Gastroesophageal sphincter (tissue), 4 donors: ENCODE data around the gene CNN3. TPM values are rescaled to one million over a fixed set of nuclear protein-coding genes. Genes with fewer than 3 reads are reported as not detected.

Source experiments
- ATAC-seq: fragments of 150-250 bp; one replicate; pipeline ENCODE4 v1.9.1; 2016; ENCODE audit warnings: mild to moderate bottlenecking, moderate library complexity
- H3K27ac ChIP-seq, 4 donors: fragments of 200-600 bp; sonication (generic) in 3 of 4; 1 replicate in 3 of 4; 2 replicates in 1 of 4; pipeline ENCODE4 v1.5.1; 2016 to 2019
- H3K27me3 ChIP-seq: fragments of 200-600 bp; sonication (generic); one replicate; pipeline ENCODE4 v1.5.1; 2019
- H3K36me3 ChIP-seq, 2 donors: fragments of 200-600 bp; sonication (generic); one replicate each; pipeline ENCODE4 v1.5.1; 2019; ENCODE audit warnings: control low read depth in 1 of 2
- H3K4me1 ChIP-seq, 3 donors: fragments of 200-600 bp; sonication (generic); 1 replicate in 2 of 3; 2 replicates in 1 of 3; pipeline ENCODE4 v1.5.1; 2016 to 2019; ENCODE audit warnings: control low read depth in 2 of 3
- H3K4me3 ChIP-seq, 2 donors: fragments of 200-600 bp; sonication (generic); one replicate each; pipeline ENCODE4 v1.5.1; 2019; ENCODE audit warnings: mild to moderate bottlenecking in 1 of 2, moderate library complexity in 1 of 2
- H3K9me3 ChIP-seq, 3 donors: fragments of 200-600 bp; sonication (generic); one replicate each; pipeline ENCODE4 v1.5.1; 2017 to 2019; ENCODE audit warnings: control low read depth in 2 of 3
- EP300 ChIP-seq: sonication (generic); formaldehyde crosslinking; IDR thresholded peaks from one replicate; pipeline ENCODE4 v1.6.1; 2017; ENCODE audit warnings: antibody characterized with exemption, mild to moderate bottlenecking
- POLR2A ChIP-seq, 2 donors: fragments of 450-650 bp; IDR thresholded peaks; one replicate each; pipeline ENCODE4 v1.6.1; 2017; ENCODE audit warnings: antibody characterized with exemption in 2 of 2, mild to moderate bottlenecking in 2 of 2, moderate library complexity in 1 of 2
- POLR2AphosphoS5 ChIP-seq: sonication (generic); formaldehyde crosslinking; IDR thresholded peaks from one replicate; pipeline ENCODE4 v1.6.1; 2017; ENCODE audit warnings: antibody characterized with exemption
- WGBS, 2 donors: methylation state at CpG; one replicate each; pipeline ENCODE4 v1.1.5; 2018; ENCODE audit warnings: low coverage in 1 of 2; 5-methylcytosine and 5-hydroxymethylcytosine counted together
- total RNA-seq, 4 donors: library from RNA; depleted of rRNA; stranded (reverse); fragments of >200 nt; gene quantifications; one replicate each; pipeline ENCODE4 v1.1.0, GENCODE V29; 2016
- TF ChIP-seq, protein P1 (sequence below), 4 experiments: fragments of 200-600 bp in 2 of 4; fragments of 450-650 bp in 2 of 4; sonication (generic) in 1 of 4; IDR thresholded peaks; one replicate each; pipeline ENCODE4 v1.5.1; 2017 to 2019; ENCODE audit warnings: antibody characterized with exemption in 4 of 4, mild to moderate bottlenecking in 2 of 4, moderate library complexity in 2 of 4

The CNN3 gene
- total RNA-seq, 4 donors from 2014 or later = 145 to 292 (median 217) TPM

- H3K36me3 ChIP-seq = no peaks in the 10 kb centered on the region
- no peak overlapping the region for H3K27ac ChIP-seq
- WGBS, 2 donors = 89 to 93% methylated on average over 1 to 2 of the region's 2 CpGs
- no peak overlapping the region for H3K4me3 ChIP-seq
- H3K27me3 ChIP-seq = no peaks in the 10 kb centered on the region
- ATAC-seq = no peak
- no peaks in the 10 kb centered on the region for H3K9me3 ChIP-seq
- peaks cover 0 to 35% (median 5%) of the 10 kb centered on the region in 3 donors for H3K4me1 ChIP-seq
- TF ChIP-seq POLR2AphosphoS5 (no peak), POLR2A (IDR thresholded peaks at IDR 0.05) (no peak), EP300 (no peak)
- TF ChIP-seq, protein P1, sequence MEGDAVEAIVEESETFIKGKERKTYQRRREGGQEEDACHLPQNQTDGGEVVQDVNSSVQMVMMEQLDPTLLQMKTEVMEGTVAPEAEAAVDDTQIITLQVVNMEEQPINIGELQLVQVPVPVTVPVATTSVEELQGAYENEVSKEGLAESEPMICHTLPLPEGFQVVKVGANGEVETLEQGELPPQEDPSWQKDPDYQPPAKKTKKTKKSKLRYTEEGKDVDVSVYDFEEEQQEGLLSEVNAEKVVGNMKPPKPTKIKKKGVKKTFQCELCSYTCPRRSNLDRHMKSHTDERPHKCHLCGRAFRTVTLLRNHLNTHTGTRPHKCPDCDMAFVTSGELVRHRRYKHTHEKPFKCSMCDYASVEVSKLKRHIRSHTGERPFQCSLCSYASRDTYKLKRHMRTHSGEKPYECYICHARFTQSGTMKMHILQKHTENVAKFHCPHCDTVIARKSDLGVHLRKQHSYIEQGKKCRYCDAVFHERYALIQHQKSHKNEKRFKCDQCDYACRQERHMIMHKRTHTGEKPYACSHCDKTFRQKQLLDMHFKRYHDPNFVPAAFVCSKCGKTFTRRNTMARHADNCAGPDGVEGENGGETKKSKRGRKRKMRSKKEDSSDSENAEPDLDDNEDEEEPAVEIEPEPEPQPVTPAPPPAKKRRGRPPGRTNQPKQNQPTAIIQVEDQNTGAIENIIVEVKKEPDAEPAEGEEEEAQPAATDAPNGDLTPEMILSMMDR (IDR thresholded peaks at IDR 0.05) = no peak
These were observed 43.9 kb upstream of the CNN3 start for GRCh38 chr1:94970783-94971182.

DNA sequence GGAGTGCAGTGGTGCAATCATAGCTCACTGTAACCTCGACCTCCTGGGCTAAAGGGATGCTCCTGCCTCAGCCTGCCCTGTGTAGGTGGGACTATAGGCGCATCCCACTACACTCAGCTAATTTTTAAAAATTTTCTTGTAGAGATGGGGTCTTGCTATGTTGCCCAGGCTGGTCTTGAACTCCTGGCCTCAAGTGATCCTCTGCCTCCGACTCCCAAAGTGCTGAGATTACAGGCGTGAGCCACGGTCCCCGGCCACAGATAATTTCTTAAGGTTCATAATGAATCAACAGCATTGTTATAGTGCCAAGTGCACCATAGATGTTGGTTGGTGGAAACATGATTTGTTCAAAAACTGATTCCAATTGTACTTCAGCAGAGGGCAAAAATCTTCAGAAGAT is 42.2 kb upstream of the CNN3 start:
- 100% methylated on average over 2 to 6 of the region's 6 CpGs for WGBS, 2 donors
- H3K4me1 ChIP-seq = peaks cover 0 to 28% (median 5%) of the 10 kb centered on the region in 3 donors
- TF ChIP-seq POLR2A (IDR thresholded peaks at IDR 0.05) = no peak
- no peak for TF ChIP-seq POLR2AphosphoS5
- TF ChIP-seq EP300 = no peak
- TF ChIP-seq, protein P1 (IDR thresholded peaks at IDR 0.05) = no peak

GRCh38 chr1:94966033-94966432 is 39.1 kb upstream of the CNN3 start:
- Histone ChIP-seq H3K36me3 (no peaks in the 10 kb centered on the region), H3K4me1 (peaks cover 0 to 12% (median 0%) of the 10 kb centered on the region in 3 donors), H3K9me3 (no peaks in the 10 kb centered on the region), H3K4me3 (no peak overlapping the region), H3K27ac (no peak overlapping the region), H3K27me3 (no peaks in the 10 kb centered on the region)
- WGBS, 2 donors = 38 to 56% methylated on average over 1 of the region's 1 CpG
- no peak for ATAC-seq
- TF ChIP-seq POLR2A (IDR thresholded peaks at IDR 0.05) = no peak
- no peak for TF ChIP-seq EP300
- TF ChIP-seq, protein P1 (IDR thresholded peaks at IDR 0.05) = no peak

More for the DNA sequence above, 42.2 kb upstream of the CNN3 start:
- ATAC-seq = no peak
- Histone ChIP-seq H3K27ac (no peak overlapping the region), H3K4me3 (no peak overlapping the region), H3K36me3 (no peaks in the 10 kb centered on the region), H3K9me3 (no peaks in the 10 kb centered on the region), H3K27me3 (no peaks in the 10 kb centered on the region)

DNA sequence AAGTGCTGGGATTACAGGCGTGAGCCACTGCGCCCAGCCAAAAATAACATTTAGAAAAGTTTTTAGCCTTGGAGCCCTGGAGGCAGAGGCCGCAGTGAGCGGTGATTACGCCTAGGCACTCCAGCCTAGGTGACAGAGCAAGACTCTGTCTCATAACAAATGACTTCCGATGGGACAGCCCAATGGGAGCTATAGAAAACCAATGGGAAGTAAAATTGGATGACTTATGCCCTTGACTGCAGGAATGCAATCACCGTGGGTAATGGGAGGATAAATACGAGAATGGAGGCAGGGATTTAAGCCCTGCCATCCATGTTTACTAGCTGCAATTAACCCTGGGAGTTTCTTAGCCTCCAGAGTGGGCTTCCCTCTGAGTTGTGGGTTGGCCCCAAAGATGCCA is 37.0 kb upstream of the CNN3 start:
- no peak overlapping the region for H3K27ac ChIP-seq
- no peak overlapping the region for H3K4me3 ChIP-seq
- 90 to 91% methylated on average over 3 to 6 of the region's 8 CpGs for WGBS, 2 donors
- ATAC-seq = no peak
- TF ChIP-seq POLR2A (IDR thresholded peaks at IDR 0.05) = no peak
- TF ChIP-seq EP300 = no peak
- TF ChIP-seq, protein P1 (IDR thresholded peaks at IDR 0.05) = no peak
- no peak for TF ChIP-seq POLR2AphosphoS5
- no peaks in the 10 kb centered on the region for H3K27me3 ChIP-seq
- no peaks in the 10 kb centered on the region for H3K36me3 ChIP-seq
- no peaks in the 10 kb centered on the region for H3K9me3 ChIP-seq
- H3K4me1 ChIP-seq = peaks cover 0 to 7% (median 0%) of the 10 kb centered on the region in 3 donors

DNA sequence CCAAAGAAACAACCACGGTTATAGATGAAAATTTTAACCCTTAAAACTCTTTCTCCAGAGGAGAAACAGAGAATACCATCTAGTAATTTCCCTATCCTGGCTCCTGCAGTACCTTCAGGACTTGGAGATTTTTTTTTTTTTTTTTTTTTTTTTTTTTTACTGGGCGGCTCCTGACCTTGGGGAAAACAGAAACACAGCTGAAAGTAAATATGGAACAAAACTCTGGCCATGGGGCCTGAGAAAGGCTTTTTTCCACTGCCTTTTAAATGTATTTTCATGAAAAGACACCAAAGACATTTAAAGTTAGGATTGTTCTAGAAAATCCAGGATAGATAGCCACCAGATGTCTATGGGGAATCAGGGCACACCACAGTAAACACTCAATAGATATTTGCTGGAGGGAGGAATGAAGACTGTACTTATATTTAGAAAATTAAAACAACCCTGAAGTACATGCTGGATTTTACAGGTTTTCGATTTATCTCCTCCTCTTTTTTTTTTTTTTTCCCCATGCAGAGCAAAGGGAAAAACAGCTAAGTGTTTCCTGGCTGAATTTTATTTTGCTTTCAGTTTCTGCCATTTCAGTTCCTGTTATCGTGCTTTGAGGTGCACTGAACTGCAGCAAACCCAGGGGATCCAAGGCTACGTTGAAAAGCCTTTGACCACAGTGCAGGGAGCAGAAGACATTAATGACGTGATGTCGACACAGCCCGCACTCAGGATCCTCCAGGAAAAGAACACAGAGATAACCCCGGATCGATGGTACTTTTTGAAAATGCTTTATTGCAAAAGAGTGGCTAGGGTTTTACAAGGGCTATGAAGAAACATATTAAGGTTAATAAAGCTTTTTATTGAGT is 35.7 kb upstream of the CNN3 start:
- Histone ChIP-seq H3K27me3 (no peaks in the 10 kb centered on the region), H3K36me3 (no peaks in the 10 kb centered on the region), H3K4me1 (peaks cover 0 to 7% (median 0%) of the 10 kb centered on the region in 3 donors), H3K9me3 (no peaks in the 10 kb centered on the region), H3K27ac (peak overlapping the region; percentile 43 to 69 (median 62)), H3K4me3 (peak overlapping the region; percentile 39)
- TF ChIP-seq EP300 = no peak
- no peak for TF ChIP-seq POLR2A (IDR thresholded peaks at IDR 0.05)
- TF ChIP-seq POLR2AphosphoS5 = no peak
- TF ChIP-seq, protein P1 (IDR thresholded peaks at IDR 0.05) = no peak
- ATAC-seq = peak; percentile 45
- whole genome bisulfite sequencing, 2 donors = 33 to 63% methylated on average over 8 to 10 of the region's 10 CpGs
